ENCODE data around the gene ADARB1. TPM values are rescaled to one million over a fixed set of nuclear protein-coding genes. Genes with fewer than 3 reads are reported as not detected.

Gene ADARB1
- total and polyA plus RNA-seq, 9 of the 15 experiments (the other 6 are each of a cell fraction or from before 2014, with no cell fraction given): 6.7 to 16.0 (median 8.3) TPM

DNA sequence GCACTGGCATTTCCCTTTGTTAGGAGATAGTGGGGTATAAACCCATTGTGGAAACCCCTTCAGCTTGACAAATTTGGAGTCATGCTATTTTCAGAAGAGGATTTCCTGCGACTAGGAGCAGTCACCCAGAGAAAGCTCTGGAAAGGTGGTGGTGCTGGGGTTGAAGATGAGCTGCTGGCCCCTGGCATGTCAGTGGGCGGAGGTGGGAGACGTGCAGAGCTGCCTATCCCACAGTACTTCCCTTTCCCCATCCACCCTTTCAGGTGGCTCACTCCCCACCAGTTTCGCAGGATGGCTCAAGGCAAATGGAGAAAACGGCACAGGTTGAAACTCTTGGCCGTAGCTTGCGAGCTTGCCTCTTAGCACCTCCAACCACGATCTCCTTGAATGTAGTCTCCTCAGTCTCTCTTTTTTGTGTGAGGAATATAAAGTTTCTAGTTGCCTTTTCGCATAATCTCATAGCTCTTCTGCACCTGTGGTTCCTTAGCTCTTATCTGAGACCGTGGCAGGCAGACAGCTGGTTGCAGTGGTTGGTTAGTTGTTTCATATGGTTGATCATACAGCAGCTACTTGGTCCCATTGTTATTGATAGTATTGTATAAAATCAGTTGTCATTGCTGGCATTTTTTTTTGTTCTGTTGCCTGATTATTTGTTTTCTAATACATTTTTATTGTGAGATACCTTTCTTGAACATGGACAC lies 48.2 kb downstream of the ADARB1 start:
- H3K4me1 ChIP-seq (replicated peaks in 1 of 2; ENCODE audit: control insufficient read depth in 2 of 2, insufficient read depth in 2 of 2, low read length in 2 of 2): no peaks in the 10 kb centered on the region; a peak in 1 of 5 replicates
- H4K20me1 ChIP-seq (replicated peaks; ENCODE audit: control insufficient read depth, insufficient read depth, low read length): 0 out of 2 replicates have a peak, but pooled peaks cover 4% of the 10 kb centered on the region
- DNase-seq (ENCODE audit: extremely low read depth in 1 of 4, low spot score in 3 of 4): no peak
- intact Hi-C loops (cut with micrococcal nuclease) (no loop called here), in situ Hi-C loops (cut with MboI) (no loop called here)
- no peaks in the 10 kb centered on the region; a peak in 1 of 5 replicates for H3K27me3 ChIP-seq (ENCODE audit: control insufficient read depth in 2 of 2, insufficient read depth in 2 of 2, low read length in 2 of 2)
- no peak overlapping the region for H3K27ac ChIP-seq (ENCODE audit: extremely low read depth, low read depth, low read length)
- no TSS peak for BruUV-seq (replicated peaks)
- no peak overlapping the region for H3K4me3 ChIP-seq
- ChIA-PET CTCF (ENCODE audit: low intra/inter-chr PET ratio) (no interaction called here), POLR2A (interaction anchor here (0.7 to 1.8 kb wide), 4 partner anchors 9 to 403 kb away, joined by 3 to 6 read pairs (median 4); no protein-coding TSS in a partner anchor)
- no peak overlapping the region for H3K4me2 ChIP-seq (ENCODE audit: insufficient read depth, low read length)
- ATAC-seq: no peak
- no peaks in the 10 kb centered on the region for H3K79me2 ChIP-seq (ENCODE audit: control insufficient read depth, insufficient read depth, low read length)
- FAIRE-seq: peak; percentile 54
- H2AFZ ChIP-seq (ENCODE audit: low read depth, low read length): no peak overlapping the region
- no peaks in the 10 kb centered on the region for H3K9me3 ChIP-seq (replicated peaks; ENCODE audit: control insufficient read depth, insufficient read depth, low read depth, low read length)
- H3K36me3 ChIP-seq (ENCODE audit: control insufficient read depth, insufficient read depth, low read length): no peaks in the 10 kb centered on the region
- 0 out of 4 replicates have a peak overlapping the region, but pooled peaks of 1 of the 2 experiments have one; percentile 1 for H3K9ac ChIP-seq (ENCODE audit: insufficient read depth in 1 of 2, low read depth in 2 of 2, low read length in 2 of 2)
- no peaks in the 10 kb centered on the region for H3K9me1 ChIP-seq (ENCODE audit: control insufficient read depth, insufficient read depth, low read length)
- 45% methylated on average over 10 of the region's 10 CpGs for WGBS (ENCODE audit: insufficient coverage, low coverage, missing lambda C conversion rate)
- TF ChIP-seq, protein P1, sequence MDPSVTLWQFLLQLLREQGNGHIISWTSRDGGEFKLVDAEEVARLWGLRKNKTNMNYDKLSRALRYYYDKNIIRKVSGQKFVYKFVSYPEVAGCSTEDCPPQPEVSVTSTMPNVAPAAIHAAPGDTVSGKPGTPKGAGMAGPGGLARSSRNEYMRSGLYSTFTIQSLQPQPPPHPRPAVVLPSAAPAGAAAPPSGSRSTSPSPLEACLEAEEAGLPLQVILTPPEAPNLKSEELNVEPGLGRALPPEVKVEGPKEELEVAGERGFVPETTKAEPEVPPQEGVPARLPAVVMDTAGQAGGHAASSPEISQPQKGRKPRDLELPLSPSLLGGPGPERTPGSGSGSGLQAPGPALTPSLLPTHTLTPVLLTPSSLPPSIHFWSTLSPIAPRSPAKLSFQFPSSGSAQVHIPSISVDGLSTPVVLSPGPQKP (CRISPR knock-in tag; IDR thresholded peaks at IDR 0.05): no peak
- TF ChIP-seq RAD21 (CRISPR knock-in tag; conservative IDR thresholded peaks at IDR 0.05 in 1 of 2, IDR thresholded peaks at IDR 0.05 in 1 of 2) (no peak), TAL1 (IDR thresholded peaks at IDR 0.05) (peak; percentile 10; the same call in 1 of the 2 replicates), ZNF263 (CRISPR knock-in tag; IDR thresholded peaks at IDR 0.05; ENCODE audit: borderline replicate concordance) (no peak), ZFP30 (CRISPR knock-in tag; IDR thresholded peaks at IDR 0.05; ENCODE audit: borderline replicate concordance) (no peak), ZNF445 (CRISPR knock-in tag; IDR thresholded peaks at IDR 0.05; ENCODE audit: low read depth) (no peak), TAF7 (tag; IDR thresholded peaks at IDR 0.05) (no peak), RBBP5 (IDR thresholded peaks at IDR 0.05; ENCODE audit: borderline replicate concordance, insufficient read depth, low read length, poor library complexity, severe bottlenecking) (no peak), YY1 (IDR thresholded peaks at IDR 0.05; ENCODE audit: borderline replicate concordance in 1 of 3, control insufficient read depth in 1 of 3, extremely low read depth in 1 of 3, insufficient read depth in 3 of 3, insufficient read length in 1 of 3, insufficient replicate concordance in 2 of 3, low read depth in 1 of 3, low read length in 2 of 3) (no peak), MCM2 (IDR thresholded peaks at IDR 0.05; ENCODE audit: low read depth) (no peak), CHD1 (IDR thresholded peaks at IDR 0.05; ENCODE audit: low read length) (no peak), ZNF143 (CRISPR knock-in tag; IDR thresholded peaks at IDR 0.05) (no peak), CBFA2T3 (IDR thresholded peaks at IDR 0.05) (0 out of 2 replicates have a peak, but pooled peaks have one; percentile 25), ARNT (IDR thresholded peaks at IDR 0.05) (no peak), RBM15 (IDR thresholded peaks at IDR 0.05; ENCODE audit: insufficient read depth, low read length) (no peak)
- TF ChIP-seq, protein P2, sequence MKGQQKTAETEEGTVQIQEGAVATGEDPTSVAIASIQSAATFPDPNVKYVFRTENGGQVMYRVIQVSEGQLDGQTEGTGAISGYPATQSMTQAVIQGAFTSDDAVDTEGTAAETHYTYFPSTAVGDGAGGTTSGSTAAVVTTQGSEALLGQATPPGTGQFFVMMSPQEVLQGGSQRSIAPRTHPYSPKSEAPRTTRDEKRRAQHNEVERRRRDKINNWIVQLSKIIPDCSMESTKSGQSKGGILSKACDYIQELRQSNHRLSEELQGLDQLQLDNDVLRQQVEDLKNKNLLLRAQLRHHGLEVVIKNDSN (CRISPR knock-in tag; IDR thresholded peaks at IDR 0.05): no peak
- TF ChIP-seq, protein P3, sequence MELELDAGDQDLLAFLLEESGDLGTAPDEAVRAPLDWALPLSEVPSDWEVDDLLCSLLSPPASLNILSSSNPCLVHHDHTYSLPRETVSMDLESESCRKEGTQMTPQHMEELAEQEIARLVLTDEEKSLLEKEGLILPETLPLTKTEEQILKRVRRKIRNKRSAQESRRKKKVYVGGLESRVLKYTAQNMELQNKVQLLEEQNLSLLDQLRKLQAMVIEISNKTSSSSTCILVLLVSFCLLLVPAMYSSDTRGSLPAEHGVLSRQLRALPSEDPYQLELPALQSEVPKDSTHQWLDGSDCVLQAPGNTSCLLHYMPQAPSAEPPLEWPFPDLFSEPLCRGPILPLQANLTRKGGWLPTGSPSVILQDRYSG (tag; conservative IDR thresholded peaks at IDR 0.05; ENCODE audit: low read depth): no peak
- TF ChIP-seq, protein P4, sequence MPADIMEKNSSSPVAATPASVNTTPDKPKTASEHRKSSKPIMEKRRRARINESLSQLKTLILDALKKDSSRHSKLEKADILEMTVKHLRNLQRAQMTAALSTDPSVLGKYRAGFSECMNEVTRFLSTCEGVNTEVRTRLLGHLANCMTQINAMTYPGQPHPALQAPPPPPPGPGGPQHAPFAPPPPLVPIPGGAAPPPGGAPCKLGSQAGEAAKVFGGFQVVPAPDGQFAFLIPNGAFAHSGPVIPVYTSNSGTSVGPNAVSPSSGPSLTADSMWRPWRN (IDR thresholded peaks at IDR 0.05; ENCODE audit: low read depth): no peak

Measured in K562 (cell line).